CD14-positive monocyte (primary cell): ENCODE results near the gene LPCAT3. TPM values are rescaled to one million over a fixed set of nuclear protein-coding genes. Genes with fewer than 3 reads are reported as not detected.

Experiments
- DNase-seq, 3 donors: peaks; one replicate each; pipeline ENCODE4 v3.0.0-alpha.2; 2011 to 2022
- H2AFZ ChIP-seq: 2 replicates; pipeline ENCODE4 v1.6.0; 2012; ENCODE audit warnings: mild to moderate bottlenecking, low read depth, low read length, inconsistent platforms; ENCODE audit not compliant: insufficient read depth, poor library complexity, severe bottlenecking
- H3K27ac ChIP-seq, 2 donors: 1 replicate in 1 of 2; 2 replicates in 1 of 2; pipeline ENCODE4 v1.5.1; 2012 to 2013; ENCODE audit warnings: low read length in 2 of 2, control low read depth in 1 of 2, inconsistent platforms in 1 of 2, low read depth in 1 of 2, mild to moderate bottlenecking in 1 of 2
- H3K27me3 ChIP-seq, 2 donors: one replicate each; pipeline versions ENCODE4 v1.6.0 to v1.6.1; 2011 to 2013; ENCODE audit warnings: low read length in 2 of 2; ENCODE audit not compliant: control insufficient read depth in 2 of 2, insufficient read depth in 2 of 2
- H3K36me3 ChIP-seq, 2 donors: replicated peaks in 1 of 2; 1 replicate in 1 of 2; 2 replicates in 1 of 2; pipeline versions ENCODE4 v1.5.1 to v1.6.1; 2012 to 2013; ENCODE audit warnings: low read length in 2 of 2, control low read depth in 1 of 2, inconsistent platforms in 1 of 2, mild to moderate bottlenecking in 1 of 2; ENCODE audit not compliant: insufficient read depth in 2 of 2, control insufficient read depth in 1 of 2
- H3K4me1 ChIP-seq, 2 donors: 1 replicate in 1 of 2; 2 replicates in 1 of 2; pipeline versions ENCODE4 v1.5.1 to v1.6.1; 2012 to 2013; ENCODE audit warnings: low read length in 2 of 2, control low read depth in 1 of 2, inconsistent platforms in 1 of 2, mild to moderate bottlenecking in 1 of 2, moderate library complexity in 1 of 2; ENCODE audit not compliant: insufficient read depth in 2 of 2, control insufficient read depth in 1 of 2
- H3K4me2 ChIP-seq: replicated peaks from 2 replicates; pipeline ENCODE3; 2012; ENCODE audit warnings: low read length, moderate library complexity, mild to moderate bottlenecking; ENCODE audit not compliant: poor library complexity, severe bottlenecking; ENCODE audit errors: extremely low read depth
- H3K4me3 ChIP-seq, 3 experiments: fragments of 200-600 bp in 1 of 3; sonication (generic) in 1 of 3; replicated peaks in 1 of 3; 1 replicate in 2 of 3; 2 replicates in 1 of 3; pipeline ENCODE4 v1.5.1; 2011 to 2013; ENCODE audit warnings: low read length in 3 of 3, mild to moderate bottlenecking in 3 of 3, control low read depth in 2 of 3, low read depth in 2 of 3, inconsistent platforms in 1 of 3, moderate library complexity in 1 of 3
- H3K79me2 ChIP-seq: 2 replicates; pipeline ENCODE4 v1.6.0; 2012; ENCODE audit warnings: mild to moderate bottlenecking, control low read depth, inconsistent platforms, low read length, moderate library complexity; ENCODE audit not compliant: insufficient read depth
- H3K9ac ChIP-seq: 2 replicates; pipeline ENCODE4 v1.6.0; 2017; ENCODE audit warnings: low read length, mild to moderate bottlenecking; ENCODE audit not compliant: insufficient read depth, poor library complexity, severe bottlenecking
- H3K9me3 ChIP-seq, 2 donors: replicated peaks in 1 of 2; 1 replicate in 1 of 2; 2 replicates in 1 of 2; pipeline versions ENCODE4 v1.5.1 to v1.6.1; 2012 to 2013; ENCODE audit warnings: low read length in 2 of 2, control low read depth in 1 of 2; ENCODE audit not compliant: control insufficient read depth in 1 of 2, insufficient read depth in 1 of 2
- H4K20me1 ChIP-seq: 2 replicates; pipeline ENCODE4 v1.6.0; 2012; ENCODE audit warnings: mild to moderate bottlenecking, low read length, control low read depth, moderate library complexity; ENCODE audit not compliant: insufficient read depth
- H3K27ac Mint-ChIP-seq, 7 donors: one replicate each; pipeline ENCODE4 v1.8.0; 2020; ENCODE audit warnings: mild to moderate bottlenecking in 7 of 7, mixed read lengths in 7 of 7, moderate library complexity in 6 of 7, inconsistent platforms in 2 of 7
- H3K27me3 Mint-ChIP-seq, 3 donors: one replicate each; pipeline ENCODE4 v1.8.0; 2021 to 2022; ENCODE audit warnings: low read depth in 3 of 3, mild to moderate bottlenecking in 3 of 3, mixed read lengths in 3 of 3, moderate library complexity in 3 of 3, inconsistent platforms in 1 of 3
- H3K36me3 Mint-ChIP-seq, 2 donors: one replicate each; pipeline ENCODE4 v1.8.0; 2020; ENCODE audit warnings: mixed read lengths in 2 of 2, inconsistent platforms in 1 of 2, mild to moderate bottlenecking in 1 of 2
- H3K4me1 Mint-ChIP-seq: one replicate; pipeline ENCODE4 v1.8.0; 2020; ENCODE audit warnings: mild to moderate bottlenecking, mixed read lengths
- H3K4me3 Mint-ChIP-seq, 2 donors: one replicate each; pipeline ENCODE4 v1.8.0; 2020; ENCODE audit warnings: mild to moderate bottlenecking in 2 of 2, mixed read lengths in 2 of 2, moderate library complexity in 1 of 2
- H3K9me3 Mint-ChIP-seq, 7 donors: one replicate each; pipeline ENCODE4 v1.8.0; 2020 to 2022; ENCODE audit warnings: mixed read lengths in 7 of 7, mild to moderate bottlenecking in 6 of 7, moderate library complexity in 6 of 7, inconsistent platforms in 2 of 7
- CTCF ChIP-seq: fragments of 200-600 bp; IDR thresholded peaks from one replicate; pipeline ENCODE4 v1.8.0; 2022; ENCODE audit warnings: antibody characterized with exemption, mild to moderate bottlenecking
- WGBS: methylation state at CpG from one replicate; pipeline ENCODE4 v1.1.5; 2013; ENCODE audit warnings: missing lambda C conversion rate; ENCODE audit not compliant: insufficient coverage; 5-methylcytosine and 5-hydroxymethylcytosine counted together
- intact Hi-C, 2 donors: fragments of 100-400 bp; cut with micrococcal nuclease; formaldehyde crosslinking; loops; one replicate each; pipeline versions ENCODE4 v1.15.0 to v1.15.1; 2023
- polyA plus RNA-seq, 3 donors: library from polyadenylated mRNA; depleted of rRNA in 1 of 3; unstranded in 2 of 3; stranded (reverse) in 1 of 3; fragments of 300-500 nt in 2 of 3; fragments of >200 nt in 1 of 3; fragmentation: Illumina TruSeq in 2 of 3; gene quantifications; 1 replicate in 2 of 3; 2 replicates in 1 of 3; pipeline ENCODE4 v1.2.3, GENCODE V29; 2012 to 2021

The LPCAT3 gene
- polyA plus RNA-seq, 3 donors = 50.9 to 62.7 (median 54.1) TPM

DNA sequence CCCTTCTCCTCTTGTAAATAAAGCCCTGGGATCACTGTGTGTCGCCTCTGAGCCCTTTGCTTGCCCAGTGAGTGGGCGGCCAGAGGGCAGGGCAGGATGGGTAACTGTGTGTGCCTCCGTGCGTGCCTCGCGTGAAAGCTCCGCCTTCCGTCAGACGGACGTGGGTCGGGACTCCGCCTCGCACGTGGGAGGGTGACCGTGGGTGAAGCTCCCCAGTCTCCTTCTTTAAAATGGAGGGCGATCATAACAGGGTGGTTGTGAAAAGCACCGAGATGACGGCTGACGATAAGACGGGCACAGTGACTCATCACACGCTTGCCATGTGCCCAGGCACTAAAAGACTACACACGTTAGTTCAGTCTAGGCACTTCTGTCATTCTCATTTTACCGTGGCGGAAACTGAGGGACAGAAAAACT is 57.0 kb downstream of the LPCAT3 start:
- H3K4me2 ChIP-seq = peak overlapping the region; percentile 92
- H3K9me3 ChIP-seq = no peaks in the 10 kb centered on the region
- Mint-ChIP-seq H3K27me3 (peaks cover 0 to 7% (median 0%) of the 10 kb centered on the region in 3 donors), H3K36me3 (peaks cover 52 to 69% of the 10 kb centered on the region in 2 donors), H3K4me1 (peaks cover 86% of the 10 kb centered on the region), H3K4me3 (peak overlapping the region; percentile 65 to 77), H3K9me3 (peaks cover 0 to 2% (median 0%) of the 10 kb centered on the region in 7 donors), H3K27ac (peak overlapping the region; percentile 93 to 99 (median 96))
- H3K79me2 ChIP-seq = peaks cover 43% of the 10 kb centered on the region
- H3K4me3 ChIP-seq = peak overlapping the region in 1 of 3 experiments; percentile 98
- DNase-seq = peak; percentile 93 to 96 (median 93)
- H3K4me1 ChIP-seq = peaks cover 83 to 90% of the 10 kb centered on the region in 2 donors
- no peak for TF ChIP-seq CTCF
- peak overlapping the region; percentile 87 to 95 for H3K27ac ChIP-seq
- H4K20me1 ChIP-seq = peaks cover 63% of the 10 kb centered on the region
- peak overlapping the region; percentile 55 for H3K9ac ChIP-seq
- intact Hi-C loops = loop anchor here (1.0 to 5.0 kb wide), 3 partner anchors 8 to 89 kb away; partner anchors contain the start of genes C12orf57 (in 1 of the 2) and SPSB2 (in 1 of the 2)
- H3K27me3 ChIP-seq = no peaks in the 10 kb centered on the region
- peaks cover 50 to 52% of the 10 kb centered on the region in 2 donors for H3K36me3 ChIP-seq
- 25% methylated on average over 18 of the region's 24 CpGs for WGBS
- H2AFZ ChIP-seq = no peak overlapping the region

GRCh38 chr12:6960593-6961277 is 57.5 kb downstream of the LPCAT3 start:
- Mint-ChIP-seq H3K36me3 (peaks cover 52 to 69% of the 10 kb centered on the region in 2 donors), H3K4me1 (peaks cover 92% of the 10 kb centered on the region), H3K27ac (peak overlapping the region; percentile 93 to 99 (median 96)), H3K27me3 (peaks cover 0 to 7% (median 0%) of the 10 kb centered on the region in 3 donors), H3K9me3 (peaks cover 0 to 2% (median 0%) of the 10 kb centered on the region in 7 donors), H3K4me3 (peak overlapping the region; percentile 65 to 77)
- H3K9ac ChIP-seq = peak overlapping the region; percentile 55
- TF ChIP-seq CTCF = peak; percentile 43
- peak overlapping the region; percentile 92 for H3K4me2 ChIP-seq
- H4K20me1 ChIP-seq = peaks cover 69% of the 10 kb centered on the region
- H3K27me3 ChIP-seq = no peaks in the 10 kb centered on the region
- peak; percentile 51 to 68 (median 60) for DNase-seq
- no peak overlapping the region for H2AFZ ChIP-seq
- H3K4me1 ChIP-seq = peaks cover 88 to 96% of the 10 kb centered on the region in 2 donors
- WGBS = 70% methylated on average over 10 of the region's 13 CpGs
- intact Hi-C loops = loop anchor here (1.0 to 5.0 kb wide), 3 partner anchors 7 to 88 kb away; partner anchors contain the start of genes C12orf57 (in 1 of the 2) and SPSB2 (in 1 of the 2)
- H3K27ac ChIP-seq = peak overlapping the region; percentile 87 to 95
- H3K79me2 ChIP-seq = peaks cover 49% of the 10 kb centered on the region
- peaks cover 51 to 52% of the 10 kb centered on the region in 2 donors for H3K36me3 ChIP-seq
- peak overlapping the region in 1 of 3 experiments; percentile 98 for H3K4me3 ChIP-seq
- H3K9me3 ChIP-seq = no peaks in the 10 kb centered on the region
